Cardiac fibroblast (primary cell): ENCODE results near the gene IFNL4.
A peak's percentile ranks its signal among the peaks of the same experiment; 100 is the strongest.

Source experiments
- DNase-seq, 2 donors: peaks; one replicate each; pipeline versions ENCODE4 v3.0.0 to v3.0.0-alpha.2; 2010; ENCODE audit warnings: low read depth in 2 of 2
- H3K4me3 ChIP-seq, 2 donors: replicated peaks in 1 of 2; 1 replicate in 1 of 2; 2 replicates in 1 of 2; pipeline ENCODE4 v1.5.1; 2011; ENCODE audit warnings: low read depth in 2 of 2, low read length in 2 of 2, mild to moderate bottlenecking in 2 of 2, moderate library complexity in 1 of 2
- TF ChIP-seq, protein P1 (sequence below): IDR thresholded peaks from one replicate; pipeline ENCODE4 v1.5.1; 2011; ENCODE audit warnings: low read depth, mild to moderate bottlenecking, low read length, inconsistent platforms

The IFNL4 gene

DNA sequence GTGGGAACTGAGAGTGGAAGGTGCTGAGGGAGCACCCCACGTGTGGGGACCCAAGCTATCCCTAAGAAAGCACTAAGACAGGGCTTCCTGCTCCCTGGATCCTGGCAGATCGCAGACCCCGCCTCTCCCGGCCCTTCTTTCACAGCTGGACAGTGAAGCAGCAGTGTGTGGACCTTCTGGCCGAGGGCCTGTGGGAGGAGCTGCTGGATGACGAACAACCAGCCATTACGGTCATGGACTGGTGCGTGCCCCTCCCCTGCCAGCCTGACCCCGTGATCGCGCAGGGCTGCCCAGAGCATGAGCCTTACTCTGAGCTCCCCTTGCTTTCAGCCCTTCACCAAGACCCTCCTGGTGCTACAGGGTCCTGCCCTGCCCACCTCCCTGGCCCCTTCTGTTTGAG is 49.6 kb downstream of the IFNL4 start:
- DNase-seq: peak; percentile 52 to 80
- no peak overlapping the region for H3K4me3 ChIP-seq
- TF ChIP-seq, protein P1, sequence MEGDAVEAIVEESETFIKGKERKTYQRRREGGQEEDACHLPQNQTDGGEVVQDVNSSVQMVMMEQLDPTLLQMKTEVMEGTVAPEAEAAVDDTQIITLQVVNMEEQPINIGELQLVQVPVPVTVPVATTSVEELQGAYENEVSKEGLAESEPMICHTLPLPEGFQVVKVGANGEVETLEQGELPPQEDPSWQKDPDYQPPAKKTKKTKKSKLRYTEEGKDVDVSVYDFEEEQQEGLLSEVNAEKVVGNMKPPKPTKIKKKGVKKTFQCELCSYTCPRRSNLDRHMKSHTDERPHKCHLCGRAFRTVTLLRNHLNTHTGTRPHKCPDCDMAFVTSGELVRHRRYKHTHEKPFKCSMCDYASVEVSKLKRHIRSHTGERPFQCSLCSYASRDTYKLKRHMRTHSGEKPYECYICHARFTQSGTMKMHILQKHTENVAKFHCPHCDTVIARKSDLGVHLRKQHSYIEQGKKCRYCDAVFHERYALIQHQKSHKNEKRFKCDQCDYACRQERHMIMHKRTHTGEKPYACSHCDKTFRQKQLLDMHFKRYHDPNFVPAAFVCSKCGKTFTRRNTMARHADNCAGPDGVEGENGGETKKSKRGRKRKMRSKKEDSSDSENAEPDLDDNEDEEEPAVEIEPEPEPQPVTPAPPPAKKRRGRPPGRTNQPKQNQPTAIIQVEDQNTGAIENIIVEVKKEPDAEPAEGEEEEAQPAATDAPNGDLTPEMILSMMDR: no peak

DNA sequence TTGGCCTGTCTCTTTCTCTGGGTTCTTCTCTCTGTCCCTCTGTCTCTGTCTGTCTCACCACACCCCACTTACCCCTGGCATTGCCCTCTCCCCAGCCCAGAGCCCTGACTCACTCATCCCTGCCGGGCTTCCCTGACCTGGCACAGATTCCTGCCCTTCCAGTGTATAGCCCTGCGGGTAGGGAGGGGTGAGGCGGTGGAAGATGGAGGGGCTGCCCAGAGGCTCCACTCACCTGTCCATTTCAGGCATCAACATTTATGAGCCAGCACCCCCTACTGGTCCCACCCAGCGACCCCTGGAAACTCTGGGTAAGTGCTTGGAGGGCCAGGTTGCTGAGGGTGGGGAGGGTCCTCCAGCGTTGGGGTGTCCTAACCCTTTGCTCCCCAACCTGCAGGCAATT is 50.8 kb downstream of the IFNL4 start:
- TF ChIP-seq, protein P1: no peak
- no peak overlapping the region for H3K4me3 ChIP-seq
- DNase-seq: no peak

DNA sequence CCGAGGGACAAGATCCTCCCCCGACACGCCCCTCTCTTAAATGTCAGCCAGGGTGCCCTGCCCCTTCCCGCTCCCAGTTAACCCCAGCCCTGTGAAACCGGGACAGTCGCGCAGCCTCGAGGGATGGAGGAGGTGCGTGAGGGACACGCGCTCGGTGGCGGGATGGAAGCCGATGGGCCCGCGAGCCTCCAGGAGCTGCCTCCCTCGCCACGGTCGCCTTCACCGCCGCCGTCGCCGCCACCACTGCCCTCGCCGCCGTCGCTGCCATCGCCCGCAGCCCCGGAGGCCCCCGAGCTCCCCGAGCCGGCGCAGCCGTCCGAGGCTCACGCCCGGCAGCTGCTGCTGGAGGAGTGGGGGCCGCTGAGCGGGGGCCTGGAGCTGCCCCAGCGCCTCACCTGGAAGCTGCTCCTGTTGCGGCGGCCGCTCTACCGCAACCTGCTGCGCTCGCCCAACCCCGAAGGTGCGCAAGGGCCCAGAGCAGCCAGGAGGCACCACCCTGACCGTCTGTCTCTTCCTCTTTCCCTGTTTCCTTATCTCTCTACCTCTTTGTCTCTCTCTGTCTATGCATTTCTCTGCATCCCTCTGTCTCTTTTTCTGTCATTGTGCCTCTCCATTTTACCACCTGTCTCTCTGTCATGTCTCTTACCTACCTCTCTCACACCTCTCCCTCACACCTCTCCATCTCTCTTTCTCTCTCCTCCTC is 51.6 kb downstream of the IFNL4 start, which contains the start of gene NCCRP1:
Gene NCCRP1, plus strand, starts transcription at position 105 of the 703 bp plus-strand sequence. Its CDS starts 19 bp downstream, at position 124.
- TF ChIP-seq, protein P1: no peak
- H3K4me3 ChIP-seq: no peak within 1 kb of the TSS
- DNase-seq: no peak

DNA sequence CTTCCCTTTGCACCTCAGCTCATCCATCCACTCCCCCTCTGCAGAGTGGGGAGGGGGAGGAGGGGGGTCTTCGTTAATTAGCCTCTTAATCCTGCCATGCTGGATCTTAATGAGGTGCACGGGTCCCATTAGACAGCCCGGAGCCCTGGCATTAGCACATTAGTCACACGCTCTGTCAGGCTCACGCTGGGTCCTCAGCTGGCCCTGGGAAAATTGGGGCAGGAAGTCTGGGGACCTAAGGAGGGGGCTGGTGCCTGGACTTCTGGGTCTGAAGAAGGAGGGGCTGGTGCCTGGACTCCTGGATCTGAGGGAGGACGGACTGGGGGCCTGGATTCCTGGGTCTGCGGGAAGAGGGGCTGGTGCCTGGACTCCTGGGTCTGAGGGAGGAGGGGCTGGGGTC is 52.3 kb downstream of the IFNL4 start:
- no peak for DNase-seq
- no peak overlapping the region for H3K4me3 ChIP-seq
- TF ChIP-seq, protein P1: no peak
